Transverse colon (tissue), 4 donors: ENCODE measurements around the gene ANKRD40CL. TPM values are rescaled to one million over a fixed set of nuclear protein-coding genes. Genes with fewer than 3 reads are reported as not detected.
A peak's percentile ranks its signal among the peaks of the same experiment; 100 is the strongest.

Experiments used
- DNase-seq: peaks from one replicate; pipeline ENCODE4 v3.0.0-alpha.2; 2019
- H3K27ac ChIP-seq, 4 donors: fragments of 200-600 bp; sonication (generic); 2 replicates each; pipeline ENCODE4 v1.5.1; 2016 to 2018; ENCODE audit warnings: inconsistent platforms in 4 of 4
- H3K27me3 ChIP-seq: fragments of 200-600 bp; sonication (generic); 2 replicates; pipeline ENCODE4 v1.5.1; 2017; ENCODE audit warnings: inconsistent platforms
- H3K36me3 ChIP-seq, 4 donors: fragments of 200-600 bp; sonication (generic); 2 replicates each; pipeline ENCODE4 v1.5.1; 2017 to 2019; ENCODE audit warnings: inconsistent platforms in 4 of 4
- H3K4me1 ChIP-seq, 4 donors: fragments of 200-600 bp; sonication (generic); 2 replicates each; pipeline ENCODE4 v1.5.1; 2017 to 2020; ENCODE audit warnings: inconsistent platforms in 4 of 4
- H3K4me3 ChIP-seq, 4 donors: fragments of 200-600 bp; sonication (generic); 1 replicate in 1 of 4; 2 replicates in 3 of 4; pipeline versions ENCODE4 v1.5.1 to v1.6.1; 2017 to 2019; ENCODE audit warnings: inconsistent platforms in 4 of 4
- H3K9me3 ChIP-seq, 2 donors: fragments of 200-600 bp; sonication (generic); 2 replicates each; pipeline ENCODE4 v1.5.1; 2017 to 2019; ENCODE audit warnings: inconsistent platforms in 2 of 2
- EP300 ChIP-seq: sonication (generic); formaldehyde crosslinking; IDR thresholded peaks from one replicate; pipeline ENCODE4 v1.6.1; 2017; ENCODE audit warnings: antibody characterized with exemption, low read depth
- POLR2A ChIP-seq: fragments of 450-650 bp; IDR thresholded peaks from one replicate; pipeline ENCODE4 v1.6.1; 2016; ENCODE audit warnings: antibody characterized with exemption, mild to moderate bottlenecking, moderate library complexity
- POLR2AphosphoS5 ChIP-seq, 3 donors: sonication (generic); formaldehyde crosslinking; IDR thresholded peaks; one replicate each; pipeline ENCODE4 v1.6.1; 2016; ENCODE audit warnings: antibody characterized with exemption in 3 of 3
- WGBS, 2 donors: methylation state at CpG; one replicate each; pipeline ENCODE4 v1.1.5; 2018; ENCODE audit warnings: low coverage in 1 of 2; 5-methylcytosine and 5-hydroxymethylcytosine counted together
- in situ Hi-C, 4 donors: fragments of 200-750 bp; cut with MboI; loops; one replicate each; pipeline versions ENCODE4 v1.15.0 to v1.15.1; 2017; ENCODE audit warnings: low sequenced_read_pairs in 3 of 4, low pct_ligation_motif_present in 1 of 4, low pct_unique_long_range_greater_than_20kb in 1 of 4
- intact Hi-C: fragments of 100-400 bp; cut with DNase I; formaldehyde crosslinking; loops from one replicate; pipeline ENCODE4 v1.15.1; 2023; ENCODE audit warnings: low total_unique reads
- total RNA-seq, 4 donors: library from RNA; depleted of rRNA; stranded (reverse); fragments of >200 nt; gene quantifications; one replicate each; pipeline ENCODE4 v1.1.0, GENCODE V29; 2016
- TF ChIP-seq, protein P1 (sequence below), 5 experiments: fragments of 200-600 bp in 3 of 5; fragments of 450-650 bp in 2 of 5; sonication (generic) in 3 of 5; IDR thresholded peaks; 1 replicate in 2 of 5; 2 replicates in 3 of 5; pipeline ENCODE4 v1.5.1; 2016 to 2017; ENCODE audit warnings: antibody characterized with exemption in 5 of 5, inconsistent platforms in 3 of 5, mild to moderate bottlenecking in 2 of 5, moderate library complexity in 1 of 5

Gene ANKRD40CL, protein sequence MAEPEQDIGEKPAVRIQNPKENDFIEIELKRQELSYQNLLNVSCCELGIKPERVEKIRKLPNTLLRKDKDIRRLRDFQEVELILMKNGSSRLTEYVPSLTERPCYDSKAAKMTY
- total RNA-seq = 10 to 100 TPM; 40.8 to 86.0 (median 74.9) TPM

DNA sequence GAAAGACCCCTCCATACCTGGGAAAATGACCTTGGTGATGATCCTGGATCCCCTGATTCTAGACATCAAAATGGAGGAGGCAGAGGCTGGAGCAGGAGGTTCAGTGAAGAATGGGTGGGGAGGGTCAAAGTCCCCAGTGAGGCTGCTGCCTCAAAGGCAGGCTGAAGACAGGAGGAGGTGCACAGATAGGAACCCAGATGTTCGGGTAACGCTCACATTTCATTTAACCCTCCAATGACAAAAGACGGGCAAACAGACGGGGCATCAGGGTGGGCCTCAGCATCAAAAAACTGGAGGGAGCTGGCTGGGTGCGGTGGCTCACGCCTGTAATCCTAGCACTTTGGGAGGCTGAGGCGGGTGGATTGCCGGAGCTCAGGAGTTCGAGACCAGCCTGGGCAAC lies at the start of gene ANKRD40CL:
TSS of gene ANKRD40CL (minus strand) at position 73 of the 400 bp plus-strand sequence. CDS start 605 bp downstream, outside the sequence.
- Histone ChIP-seq H3K27me3 (no peaks in the 10 kb centered on the region), H3K4me3 (peak within 1 kb of the TSS in 3 of 4 donors; percentile 3 to 42 (median 24)), H3K9me3 (no peaks in the 10 kb centered on the region), H3K4me1 (peaks cover 19 to 57% (median 36%) of the 10 kb centered on the region in 4 donors), H3K27ac (peak within 1 kb of the TSS; percentile 84 to 93 (median 89)), H3K36me3 (no peaks in the 10 kb centered on the region)
- WGBS, 2 donors = 27 to 73% methylated on average over 2 to 9 of the region's 9 CpGs
- DNase-seq = peak; percentile 63
- in situ Hi-C loops (no loop called here), intact Hi-C loops (no loop called here)
- TF ChIP-seq POLR2A = no peak
- TF ChIP-seq POLR2AphosphoS5 (IDR thresholded peaks at IDR 0.05) = peak in 2 of 3 donors; percentile 17 to 33

DNA sequence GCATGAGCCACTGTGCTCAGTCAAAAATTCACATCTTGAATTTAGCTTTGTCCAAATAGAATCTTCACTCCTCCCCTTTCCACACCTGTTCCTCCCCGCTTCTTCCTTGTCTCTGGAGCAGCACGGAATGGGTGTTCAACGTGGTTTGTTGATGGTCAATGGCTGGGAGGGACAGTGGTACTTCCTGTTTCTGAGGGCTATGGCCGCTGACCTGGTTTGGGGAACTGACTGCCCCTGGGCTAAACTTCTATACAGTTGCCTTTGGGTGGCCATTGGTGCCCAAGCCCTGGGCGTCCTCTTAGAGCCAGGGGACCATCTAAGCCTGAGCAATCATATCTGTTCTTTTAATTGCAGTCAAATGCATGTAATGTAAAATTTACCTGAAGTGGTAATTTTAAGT lies 49.0 kb upstream of the ANKRD40CL start:
- no peaks in the 10 kb centered on the region for H3K36me3 ChIP-seq
- TF ChIP-seq POLR2AphosphoS5 (IDR thresholded peaks at IDR 0.05) (no peak), POLR2A (no peak), EP300 (no peak)
- TF ChIP-seq, protein P1, sequence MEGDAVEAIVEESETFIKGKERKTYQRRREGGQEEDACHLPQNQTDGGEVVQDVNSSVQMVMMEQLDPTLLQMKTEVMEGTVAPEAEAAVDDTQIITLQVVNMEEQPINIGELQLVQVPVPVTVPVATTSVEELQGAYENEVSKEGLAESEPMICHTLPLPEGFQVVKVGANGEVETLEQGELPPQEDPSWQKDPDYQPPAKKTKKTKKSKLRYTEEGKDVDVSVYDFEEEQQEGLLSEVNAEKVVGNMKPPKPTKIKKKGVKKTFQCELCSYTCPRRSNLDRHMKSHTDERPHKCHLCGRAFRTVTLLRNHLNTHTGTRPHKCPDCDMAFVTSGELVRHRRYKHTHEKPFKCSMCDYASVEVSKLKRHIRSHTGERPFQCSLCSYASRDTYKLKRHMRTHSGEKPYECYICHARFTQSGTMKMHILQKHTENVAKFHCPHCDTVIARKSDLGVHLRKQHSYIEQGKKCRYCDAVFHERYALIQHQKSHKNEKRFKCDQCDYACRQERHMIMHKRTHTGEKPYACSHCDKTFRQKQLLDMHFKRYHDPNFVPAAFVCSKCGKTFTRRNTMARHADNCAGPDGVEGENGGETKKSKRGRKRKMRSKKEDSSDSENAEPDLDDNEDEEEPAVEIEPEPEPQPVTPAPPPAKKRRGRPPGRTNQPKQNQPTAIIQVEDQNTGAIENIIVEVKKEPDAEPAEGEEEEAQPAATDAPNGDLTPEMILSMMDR (IDR thresholded peaks at IDR 0.05) = no peak
- no peak for DNase-seq
- in situ Hi-C loops (no loop called here), intact Hi-C loops (no loop called here)
- no peak overlapping the region for H3K4me3 ChIP-seq
- no peaks in the 10 kb centered on the region for H3K9me3 ChIP-seq
- WGBS, 2 donors = 79% methylated on average over 5 of the region's 5 CpGs; no CpG with 5 or more reads in 1 of the 2 donors
- H3K4me1 ChIP-seq = peaks cover 0 to 5% (median 0%) of the 10 kb centered on the region in 4 donors
- no peak overlapping the region for H3K27ac ChIP-seq
- no peaks in the 10 kb centered on the region for H3K27me3 ChIP-seq

DNA sequence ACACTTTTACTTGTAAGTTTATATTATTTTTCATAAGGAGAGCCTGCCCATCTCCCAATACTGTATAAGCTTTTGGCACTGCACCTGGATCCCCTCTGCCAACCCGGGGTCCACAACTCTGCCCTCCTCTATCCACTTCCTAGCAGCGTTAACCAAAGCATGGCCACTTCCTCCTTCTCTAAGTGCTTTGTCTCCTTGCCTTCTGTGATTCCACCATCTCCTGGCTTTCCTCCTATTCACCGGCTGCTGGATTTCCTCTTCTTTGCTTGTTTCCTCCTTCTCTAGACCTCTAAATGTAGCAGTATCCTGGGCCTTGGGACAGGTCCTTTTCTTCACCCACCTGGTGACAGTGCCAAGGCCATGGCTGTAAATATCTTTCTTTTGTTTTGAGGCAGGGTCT lies 48.1 kb upstream of the ANKRD40CL start:
- H3K9me3 ChIP-seq = no peaks in the 10 kb centered on the region
- DNase-seq = no peak
- intact Hi-C loops = no loop called here
- peaks cover 0 to 5% (median 0%) of the 10 kb centered on the region in 4 donors for H3K4me1 ChIP-seq
- H3K27ac ChIP-seq = no peak overlapping the region
- H3K36me3 ChIP-seq = no peaks in the 10 kb centered on the region
- no peaks in the 10 kb centered on the region for H3K27me3 ChIP-seq
- H3K4me3 ChIP-seq = no peak overlapping the region
- WGBS, 2 donors = 50% methylated on average over 3 of the region's 3 CpGs
- in situ Hi-C loops = no loop called here
- TF ChIP-seq POLR2AphosphoS5 (IDR thresholded peaks at IDR 0.05) (no peak), POLR2A (no peak), EP300 (no peak)

DNA sequence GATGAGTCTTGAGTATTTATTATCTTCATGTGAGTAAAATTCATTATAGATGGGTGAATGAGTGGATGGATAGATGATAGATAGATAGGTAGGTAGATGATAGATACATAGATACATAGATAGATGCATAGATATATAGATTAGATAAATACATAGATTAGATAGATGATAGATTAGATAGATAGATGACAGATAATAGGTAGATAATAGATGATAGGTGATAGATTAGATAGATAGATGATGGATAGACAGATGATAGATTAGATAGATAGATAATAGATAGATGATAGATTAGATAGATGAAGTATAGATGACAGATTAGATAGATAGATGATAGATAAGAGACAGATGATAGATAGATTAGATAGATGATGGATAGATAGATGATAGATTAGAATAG lies 46.3 kb upstream of the ANKRD40CL start:
- DNase-seq = no peak
- H3K4me1 ChIP-seq = peaks cover 0 to 5% (median 0%) of the 10 kb centered on the region in 4 donors

DNA sequence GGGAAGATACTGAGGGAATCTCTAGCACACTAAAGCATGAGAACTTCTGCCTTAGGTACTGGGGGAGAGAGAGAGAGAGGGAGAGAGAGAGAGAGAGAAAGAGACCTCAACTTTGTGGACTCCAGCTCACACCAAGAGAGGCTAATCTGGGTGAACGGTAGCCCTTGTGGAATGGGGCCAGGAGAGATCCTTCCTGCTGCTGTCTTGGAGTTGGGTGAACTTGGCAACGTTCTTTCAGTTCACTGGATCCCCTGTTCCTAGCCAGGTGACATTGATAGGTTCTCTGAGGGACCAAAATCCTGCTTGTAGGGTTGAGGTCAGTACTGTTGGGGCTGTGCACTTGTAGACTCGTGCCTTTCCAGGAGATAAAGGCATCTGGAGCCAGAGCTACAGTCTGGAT lies 41.6 kb upstream of the ANKRD40CL start:
- Histone ChIP-seq H3K27me3 (no peaks in the 10 kb centered on the region), H3K27ac (no peak overlapping the region), H3K36me3 (no peaks in the 10 kb centered on the region), H3K9me3 (no peaks in the 10 kb centered on the region), H3K4me3 (no peak overlapping the region), H3K4me1 (peaks cover 0 to 2% (median 0%) of the 10 kb centered on the region in 4 donors)
- no peak for DNase-seq
- in situ Hi-C loops = no loop called here
- TF ChIP-seq POLR2AphosphoS5 (IDR thresholded peaks at IDR 0.05) = no peak
- no peak for TF ChIP-seq POLR2A
- TF ChIP-seq EP300 = no peak
- TF ChIP-seq, protein P1 (IDR thresholded peaks at IDR 0.05) = no peak
- intact Hi-C loops = no loop called here
- WGBS, 2 donors = 59% methylated on average over 3 of the region's 3 CpGs; no CpG with 5 or more reads in 1 of the 2 donors

More for the DNA sequence above, 46.3 kb upstream of the ANKRD40CL start:
- in situ Hi-C loops = no loop called here
- Histone ChIP-seq H3K9me3 (no peaks in the 10 kb centered on the region), H3K36me3 (no peaks in the 10 kb centered on the region), H3K27ac (no peak overlapping the region), H3K4me3 (no peak overlapping the region), H3K27me3 (no peaks in the 10 kb centered on the region)
- TF ChIP-seq, protein P1 (IDR thresholded peaks at IDR 0.05) = no peak
- no peak for TF ChIP-seq POLR2A
- no peak for TF ChIP-seq EP300
- TF ChIP-seq POLR2AphosphoS5 (IDR thresholded peaks at IDR 0.05) = no peak
- intact Hi-C loops = no loop called here
